Suppressor macrophage treated with lipopolysaccharide for 4 hours (primary cell): ENCODE results near the gene CDK1.

Source experiments
- DNase-seq: peaks from one replicate; pipeline ENCODE4 v3.0.0-alpha.2; 2020

Gene CDK1

GRCh38 chr10:60778214-60778970 lies at the start of gene CDK1:
CDK1 (plus strand) TSS chr10:60778478; CDS start chr10:60780166, 1,688 bp downstream.
- DNase-seq = peak; percentile 98

GRCh38 chr10:60729106-60729505 lies 49.2 kb upstream of the CDK1 start:
- no peak for DNase-seq

- DNase-seq = peak; percentile 21
Measured at GRCh38 chr10:60731134-60731885, 47.0 kb upstream of the CDK1 start.

- DNase-seq = peak; percentile 1
Measured at GRCh38 chr10:60732198-60732806, 46.0 kb upstream of the CDK1 start.

- peak; percentile 2 for DNase-seq
Measured at GRCh38 chr10:60732807-60733516, 45.3 kb upstream of the CDK1 start.

DNA sequence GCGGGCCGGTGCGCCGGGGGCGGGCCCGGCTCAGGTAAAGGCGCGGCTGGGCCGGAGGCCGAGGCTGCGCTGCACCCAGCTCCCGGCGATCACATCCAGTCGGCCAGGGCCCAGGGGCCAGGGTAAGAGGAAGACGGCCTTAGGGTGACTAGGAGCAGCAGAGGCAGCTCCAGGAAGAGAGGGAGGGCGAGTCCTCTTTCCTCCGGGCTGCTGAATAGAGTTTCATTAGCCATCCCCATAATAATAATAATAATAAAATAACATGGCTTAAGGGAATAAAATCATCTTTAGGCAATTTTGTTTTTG lies 44.8 kb upstream of the CDK1 start:
- peak; percentile 3 for DNase-seq

GRCh38 chr10:60733826-60734225 lies 44.5 kb upstream of the CDK1 start:
- DNase-seq = no peak

- no peak for DNase-seq
Measured at GRCh38 chr10:60734226-60734625, 44.1 kb upstream of the CDK1 start.

- no peak for DNase-seq
Measured at GRCh38 chr10:60735244-60735643, 43.0 kb upstream of the CDK1 start.

DNA sequence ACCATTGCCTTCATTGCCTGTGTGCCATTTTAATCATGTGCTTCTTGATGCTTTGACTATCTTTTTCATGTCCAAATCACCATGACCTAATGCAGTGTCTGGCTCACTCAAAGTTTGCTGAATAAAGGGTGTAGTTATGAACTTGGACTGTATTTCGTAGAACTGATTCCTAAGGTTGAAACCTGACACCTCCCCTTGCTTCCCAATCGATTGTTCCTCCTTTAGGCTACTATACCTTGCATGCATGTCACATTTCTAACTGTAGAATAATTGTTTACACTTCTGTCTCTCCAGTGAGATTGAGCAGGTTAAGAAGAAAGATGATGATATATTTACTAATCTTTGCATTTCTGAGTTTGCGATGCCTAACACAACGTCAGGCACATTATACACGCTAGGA lies 41.0 kb upstream of the CDK1 start:
- no peak for DNase-seq

GRCh38 chr10:60739558-60739957 lies 38.7 kb upstream of the CDK1 start:
- no peak for DNase-seq

DNA sequence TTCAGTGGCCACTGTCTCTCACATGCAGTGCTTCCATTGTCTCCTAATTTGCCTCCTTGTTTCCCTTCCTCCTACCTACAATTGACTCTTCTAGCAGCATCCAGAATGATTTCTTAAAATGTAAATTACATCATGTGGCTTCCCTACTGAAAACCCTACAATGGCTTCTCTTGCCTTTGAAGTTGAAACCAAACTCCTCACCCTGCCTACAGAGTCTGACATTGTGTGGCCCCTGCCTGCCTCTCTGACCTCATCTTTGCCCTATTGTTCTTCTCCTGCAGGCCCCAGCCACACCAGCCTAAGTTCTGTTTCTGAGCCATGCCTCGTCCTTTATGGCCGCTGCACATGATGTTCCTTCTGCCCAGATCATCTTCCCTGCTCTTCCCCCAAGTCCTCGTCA lies 35.8 kb upstream of the CDK1 start:
- no peak for DNase-seq

- no peak for DNase-seq
Measured at GRCh38 chr10:60747817-60748469, 30.3 kb upstream of the CDK1 start.

- no peak for DNase-seq
Measured at GRCh38 chr10:60753152-60753551, 25.1 kb upstream of the CDK1 start.

DNA sequence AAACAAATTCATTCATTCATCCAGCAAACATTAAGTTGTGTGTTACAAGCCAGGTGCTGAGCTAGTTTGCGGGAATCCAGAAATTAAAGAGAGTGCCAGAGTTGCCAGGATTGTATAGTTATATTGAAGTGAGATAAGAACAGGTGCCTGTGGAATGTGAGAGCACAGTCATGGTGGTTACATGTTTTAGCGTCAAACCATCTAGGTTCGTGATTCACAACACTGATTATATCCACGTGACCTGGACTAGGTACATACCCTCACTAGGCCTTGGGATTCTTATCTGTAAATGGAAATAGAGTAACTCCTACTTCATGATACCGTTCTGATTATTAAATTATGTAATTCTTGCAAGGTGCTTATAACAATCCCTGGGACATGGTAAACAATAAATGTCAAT lies 24.5 kb upstream of the CDK1 start:
- DNase-seq = no peak

DNA sequence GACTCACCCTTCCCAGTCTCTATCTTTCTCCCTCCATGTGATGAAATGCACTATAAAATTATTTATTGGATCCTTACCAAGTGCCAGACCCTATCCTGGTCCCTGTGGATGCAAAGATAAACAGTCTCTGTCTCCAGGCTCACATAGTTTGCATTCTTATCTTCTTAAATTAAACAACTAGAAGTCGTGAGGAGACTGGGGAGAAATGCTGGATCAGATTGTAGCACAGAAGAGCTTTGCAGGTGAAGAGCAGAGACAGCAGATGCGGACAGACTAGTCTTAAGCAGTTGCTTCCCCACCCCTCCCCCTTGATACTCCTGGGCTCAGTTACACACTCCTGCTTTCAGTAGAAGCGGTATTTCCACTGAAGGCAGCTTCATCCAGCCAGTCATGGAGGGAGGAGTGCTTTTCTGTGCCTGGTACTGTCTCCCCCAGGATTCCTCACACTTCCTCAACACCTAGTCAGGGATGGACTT lies 20.8 kb upstream of the CDK1 start:
- no peak for DNase-seq

DNA sequence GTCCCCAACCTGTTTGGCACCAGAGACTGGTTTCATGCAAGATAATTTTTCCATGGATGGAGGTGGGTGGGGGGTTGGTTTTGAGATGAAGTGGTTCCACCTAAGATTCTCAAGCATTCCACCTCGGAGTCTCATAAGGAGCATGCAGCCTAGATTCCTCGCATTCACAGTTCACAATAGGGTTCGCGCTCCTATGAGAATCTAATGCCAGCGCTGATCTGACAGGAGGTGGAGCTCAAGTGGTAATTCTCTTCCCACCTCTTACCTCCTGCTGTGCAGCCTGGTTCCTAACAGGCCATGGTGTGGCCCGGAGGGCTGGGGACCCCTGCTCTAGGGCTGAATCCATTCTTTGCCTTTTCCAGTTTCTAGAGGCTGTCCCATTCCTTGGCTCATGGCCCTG lies 19.1 kb upstream of the CDK1 start:
- DNase-seq = no peak

- no peak for DNase-seq
Measured at GRCh38 chr10:60760711-60761210, 17.5 kb upstream of the CDK1 start.

DNA sequence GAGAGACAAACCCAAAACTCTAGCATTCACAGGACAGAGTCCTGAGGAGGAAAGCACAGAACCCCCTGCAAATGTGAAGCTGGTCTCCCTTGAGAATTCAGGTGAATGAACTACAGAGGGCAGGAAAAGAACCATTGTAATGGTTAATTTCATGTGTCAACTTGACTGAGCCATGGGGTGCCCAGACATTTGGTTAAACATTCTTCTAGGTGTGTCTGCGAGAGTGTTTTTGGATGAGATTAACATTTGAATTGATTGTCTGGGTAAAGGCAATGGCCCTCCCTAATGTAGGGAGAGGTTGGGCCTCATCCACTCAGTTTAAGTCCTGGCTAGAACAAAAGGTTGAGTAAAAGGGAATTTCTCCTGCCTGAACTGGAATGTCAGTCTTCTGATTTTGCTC lies 15.7 kb upstream of the CDK1 start:
- DNase-seq = no peak

DNA sequence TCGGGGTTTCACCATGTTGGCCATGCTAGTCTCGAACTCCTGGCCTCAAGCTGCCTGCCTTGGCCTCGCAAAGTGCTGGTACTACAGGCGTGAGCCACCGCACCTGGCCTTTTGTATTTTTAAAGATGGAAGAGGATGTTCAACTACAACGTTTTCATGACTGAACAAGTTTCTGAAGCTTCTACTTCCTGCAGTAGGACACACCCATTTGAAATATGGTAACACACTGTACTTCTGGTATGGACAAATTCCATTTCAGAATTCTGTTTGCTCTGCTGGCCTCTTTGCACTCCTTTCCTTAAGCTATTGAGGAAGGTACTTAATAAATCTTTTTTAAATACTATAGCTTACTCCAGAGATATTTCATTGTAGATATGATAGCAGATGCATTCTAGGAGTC lies 10.9 kb upstream of the CDK1 start:
- DNase-seq = no peak

GRCh38 chr10:60769406-60769805 lies 8.9 kb upstream of the CDK1 start:
- no peak for DNase-seq

DNA sequence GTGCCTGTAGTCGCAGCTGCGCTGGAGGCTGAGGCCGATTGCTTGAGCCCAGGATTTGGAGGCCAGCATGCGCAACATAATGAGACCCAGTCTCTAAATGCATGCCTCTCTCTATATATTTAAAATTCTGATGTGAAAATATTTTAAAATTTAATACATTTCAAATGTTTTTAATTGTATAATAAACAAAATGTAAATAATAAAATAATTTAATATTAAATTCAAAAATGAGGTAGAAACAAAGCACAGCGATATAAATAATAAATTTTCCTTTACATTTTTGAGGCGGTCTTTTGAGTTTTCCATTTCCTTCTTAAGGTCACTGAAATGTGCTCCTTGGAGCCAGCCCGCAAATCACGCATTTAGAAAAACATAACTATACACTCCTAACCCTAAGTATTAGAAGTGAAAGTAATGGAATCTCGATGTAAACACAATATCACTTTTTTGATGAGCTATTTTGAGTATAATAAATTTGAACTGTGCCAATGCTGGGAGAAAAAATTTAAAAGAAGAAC lies 523 bp upstream of the CDK1 start:
- DNase-seq = no peak
